HG02938 (cell line): ENCODE results near the gene GRM5.
"Not testable (repeated sequence)": the region's sequence is repeated elsewhere in the genome, so short reads cannot be mapped to it uniquely, and the experiment has no call there.

Source experiments
- ATAC-seq: cut with Tn5 transposase; IDR thresholded peaks from one replicate; pipeline ENCODE4 v1.9.1; 2021; ENCODE audit warnings: mild to moderate bottlenecking, moderate library complexity; ENCODE audit not compliant: unreplicated experiment

Gene GRM5

GRCh38 chr11:88843766-88844426 lies 221.9 kb downstream of the GRM5 start:
- ATAC-seq, result not testable (repeated sequence)

GRCh38 chr11:88838139-88838538 lies 227.6 kb downstream of the GRM5 start:
- not testable (repeated sequence) for ATAC-seq

- not testable (repeated sequence) for ATAC-seq
These were observed 230.1 kb downstream of the GRM5 start for GRCh38 chr11:88835709-88836108.

GRCh38 chr11:88831303-88831890 lies 234.4 kb downstream of the GRM5 start:
- no peak for ATAC-seq

GRCh38 chr11:88827018-88827676 lies 238.6 kb downstream of the GRM5 start:
- ATAC-seq, result no peak

- ATAC-seq, result no peak
These were observed 246.2 kb downstream of the GRM5 start for GRCh38 chr11:88819616-88820015.

- no peak for ATAC-seq
These were observed 246.8 kb downstream of the GRM5 start for GRCh38 chr11:88818978-88819377.

GRCh38 chr11:88815505-88815904 lies 250.3 kb downstream of the GRM5 start:
- no peak for ATAC-seq

- ATAC-seq, result peak; percentile 31
These were observed 251.7 kb downstream of the GRM5 start for GRCh38 chr11:88814076-88814475.

GRCh38 chr11:88813233-88813915 lies 252.4 kb downstream of the GRM5 start:
- peak; percentile 93 for ATAC-seq

- no peak for ATAC-seq
These were observed 255.2 kb downstream of the GRM5 start for GRCh38 chr11:88810420-88811097.

GRCh38 chr11:88809126-88809525 lies 256.7 kb downstream of the GRM5 start:
- ATAC-seq, result no peak

GRCh38 chr11:88807349-88807748 lies 258.4 kb downstream of the GRM5 start:
- ATAC-seq, result no peak

GRCh38 chr11:88806410-88806809 lies 259.4 kb downstream of the GRM5 start:
- no peak for ATAC-seq

- ATAC-seq, result no peak
These were observed 264.2 kb downstream of the GRM5 start for GRCh38 chr11:88801484-88802123.

- no peak for ATAC-seq
These were observed 265.8 kb downstream of the GRM5 start for GRCh38 chr11:88799771-88800500.

- no peak for ATAC-seq
These were observed 275.6 kb downstream of the GRM5 start for GRCh38 chr11:88790182-88790581.

- no peak for ATAC-seq
These were observed 286.2 kb downstream of the GRM5 start for GRCh38 chr11:88779577-88779976.

GRCh38 chr11:88770475-88771079 lies 295.2 kb downstream of the GRM5 start:
- no peak for ATAC-seq

- ATAC-seq, result no peak
These were observed 321.6 kb downstream of the GRM5 start for GRCh38 chr11:88744140-88744539.
